B cell (primary cell): ENCODE data around the gene MARCHF3.

ENCODE experiments used
- CTCF ChIP-seq: fragments of 200-600 bp; IDR thresholded peaks from one replicate; pipeline ENCODE4 v1.8.0; 2022; ENCODE audit warnings: antibody characterized with exemption, mild to moderate bottlenecking
- EZH2 ChIP-seq: IDR thresholded peaks from 2 replicates; pipeline ENCODE4 v1.6.1; 2012; ENCODE audit warnings: borderline replicate concordance, low read depth, mild to moderate bottlenecking, moderate library complexity, low read length; ENCODE audit not compliant: insufficient read depth, poor library complexity, severe bottlenecking

GRCh38 chr5:126998201-126998631, 32.1 kb downstream of the MARCHF3 start:
- TF ChIP-seq CTCF = no peak
- no peak for TF ChIP-seq EZH2
